RWPE1 (cell line): Measurements from ENCODE around the gene PEAR1.

ENCODE experiments used
- CTCF ChIA-PET: fragments of 350-600 bp; sonication (Branson Sonifier 250); formaldehyde crosslinking; extraction: SDS; loops from one replicate; lab custom pipeline; 2021; lab: Yijun Ruan, JAX
- POLR2A ChIA-PET: fragments of 400-600 bp; formaldehyde crosslinking; extraction: SDS; loops from one replicate; lab custom pipeline; 2020; ENCODE audit warnings: antibody characterized with exemption; ENCODE audit not compliant: low non-redundant PET; lab: Yijun Ruan, JAX
- DNase-seq: peaks from one replicate; pipeline ENCODE4 v3.0.0; 2012; ENCODE audit warnings: low spot score
- H3K27ac ChIP-seq: fragments of 450-650 bp; 2 replicates; pipeline ENCODE4 v1.5.1; 2017
- CTCF ChIP-seq: fragments of 450-650 bp; conservative IDR thresholded peaks from 2 replicates; pipeline ENCODE4 v1.5.1; 2017; ENCODE audit warnings: low read depth, mild to moderate bottlenecking

PEAR1 gene

DNA sequence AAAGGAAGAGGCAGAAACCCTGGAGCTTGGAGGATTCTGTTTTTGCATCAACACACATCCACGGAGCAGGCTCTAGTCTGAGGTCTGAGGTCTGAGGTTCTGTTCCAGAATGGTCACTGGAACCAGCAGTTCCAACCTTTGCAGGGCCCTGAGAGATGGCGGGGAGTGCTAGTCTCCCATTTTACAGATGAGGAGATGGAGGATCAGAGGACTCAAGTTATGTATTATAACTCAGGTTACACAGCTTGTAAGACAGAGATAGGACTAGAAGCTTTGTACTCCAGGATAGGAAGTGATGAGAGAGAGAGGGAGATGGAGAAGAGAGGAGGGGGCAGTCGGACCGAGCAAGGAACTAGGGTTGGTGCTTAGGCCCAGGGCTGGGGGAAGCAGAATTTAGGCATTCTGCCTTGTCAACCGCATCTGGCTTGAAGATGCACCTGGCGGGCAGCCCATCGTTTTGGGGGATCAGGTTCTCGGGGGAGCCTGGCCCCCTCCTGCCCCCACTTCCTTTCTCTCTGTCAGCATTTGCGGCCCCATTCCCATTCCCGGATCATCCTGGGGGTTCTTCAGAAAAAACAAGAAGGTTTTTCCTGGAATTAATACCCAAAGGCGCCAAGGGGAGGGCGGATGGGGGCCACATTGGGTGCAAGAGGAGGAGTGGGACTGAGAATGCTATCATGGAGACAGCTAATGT is 5.6 kb downstream of the PEAR1 start:
- POLR2A ChIA-PET = no interaction called here
- CTCF ChIA-PET = interaction anchor here (0.6 to 1.5 kb wide), 5 partner anchors 9 to 399 kb away, joined by 3 to 7 read pairs (median 4); partner anchors contain the start of gene MEF2D
- H3K27ac ChIP-seq = peak overlapping the region; percentile 99

GRCh38 chr1:156899956-156900718 is 6.6 kb downstream of the PEAR1 start:
- CTCF ChIA-PET = interaction anchor here (0.6 to 0.7 kb wide), 4 partner anchors 10 to 400 kb away, joined by 3 to 7 read pairs (median 4); partner anchors contain the start of gene MEF2D
- no peak for TF ChIP-seq CTCF
- DNase-seq = no peak
- peak overlapping the region; percentile 99 for H3K27ac ChIP-seq
- POLR2A ChIA-PET = no interaction called here

More for the DNA sequence above, 5.6 kb downstream of the PEAR1 start:
- no peak for DNase-seq
- no peak for TF ChIP-seq CTCF

DNA sequence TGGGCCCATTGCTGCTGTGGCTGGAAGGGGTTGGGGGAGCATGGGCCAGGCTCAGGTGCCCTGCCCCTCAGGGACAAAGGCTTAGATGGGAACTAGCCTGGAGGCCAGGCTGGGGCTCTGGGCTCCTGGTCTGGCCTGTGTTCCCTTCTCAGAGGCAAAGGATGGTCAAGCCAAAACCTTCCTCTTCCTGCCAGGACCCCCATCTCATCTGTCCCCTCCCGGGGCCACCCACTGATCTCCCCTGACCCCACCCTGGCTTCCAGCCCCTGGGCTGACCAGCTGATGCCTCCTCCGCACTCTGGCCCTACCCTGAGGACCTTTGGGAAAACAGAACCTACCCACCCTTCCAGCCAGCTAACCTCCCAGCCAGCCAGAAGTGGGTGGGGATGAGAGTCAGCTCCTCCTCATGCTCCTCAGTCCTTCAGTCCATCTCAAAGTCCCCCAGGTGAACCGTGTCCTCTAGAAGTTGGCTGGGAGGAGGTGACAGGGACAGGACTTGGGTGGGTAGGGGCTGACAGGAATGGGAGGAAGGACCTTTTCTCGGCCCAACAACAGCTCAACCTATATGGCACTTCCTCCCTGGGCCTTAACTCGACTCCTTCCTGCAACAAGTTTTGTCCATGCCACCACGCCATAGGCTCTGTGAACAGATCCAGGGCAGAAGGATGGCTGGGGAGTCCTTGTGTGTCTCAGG is 7.5 kb downstream of the PEAR1 start:
- H3K27ac ChIP-seq = peak overlapping the region; percentile 99; the same call in 1 of the 2 replicates
- no peak for TF ChIP-seq CTCF
- ChIA-PET CTCF (interaction anchor here (1.3 kb wide), 1 partner anchor 27 kb away, joined by 7 read pairs; no protein-coding TSS in a partner anchor), POLR2A (no interaction called here)
- no peak for DNase-seq

DNA sequence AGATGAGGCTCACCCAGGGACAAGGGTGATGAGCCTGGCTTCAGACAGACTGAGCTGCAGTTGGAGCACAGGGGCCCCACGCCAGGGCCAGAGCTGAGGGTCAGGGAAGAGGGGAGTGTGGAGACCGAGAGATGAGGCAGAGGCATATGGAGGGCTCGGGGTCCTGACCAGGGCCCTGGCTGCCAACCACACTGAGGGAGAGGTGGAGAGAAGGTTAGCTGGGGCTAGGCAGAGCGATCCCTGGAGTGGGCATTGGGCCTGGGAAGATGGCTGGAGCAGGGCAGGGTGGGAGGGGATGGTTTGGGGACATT is 8.0 kb downstream of the PEAR1 start:
- TF ChIP-seq CTCF = no peak
- DNase-seq = no peak
- peak overlapping the region; percentile 99; the same call in 1 of the 2 replicates for H3K27ac ChIP-seq
- ChIA-PET CTCF (interaction anchor here (1.3 kb wide), 1 partner anchor 26 kb away, joined by 7 read pairs; no protein-coding TSS in a partner anchor), POLR2A (no interaction called here)

DNA sequence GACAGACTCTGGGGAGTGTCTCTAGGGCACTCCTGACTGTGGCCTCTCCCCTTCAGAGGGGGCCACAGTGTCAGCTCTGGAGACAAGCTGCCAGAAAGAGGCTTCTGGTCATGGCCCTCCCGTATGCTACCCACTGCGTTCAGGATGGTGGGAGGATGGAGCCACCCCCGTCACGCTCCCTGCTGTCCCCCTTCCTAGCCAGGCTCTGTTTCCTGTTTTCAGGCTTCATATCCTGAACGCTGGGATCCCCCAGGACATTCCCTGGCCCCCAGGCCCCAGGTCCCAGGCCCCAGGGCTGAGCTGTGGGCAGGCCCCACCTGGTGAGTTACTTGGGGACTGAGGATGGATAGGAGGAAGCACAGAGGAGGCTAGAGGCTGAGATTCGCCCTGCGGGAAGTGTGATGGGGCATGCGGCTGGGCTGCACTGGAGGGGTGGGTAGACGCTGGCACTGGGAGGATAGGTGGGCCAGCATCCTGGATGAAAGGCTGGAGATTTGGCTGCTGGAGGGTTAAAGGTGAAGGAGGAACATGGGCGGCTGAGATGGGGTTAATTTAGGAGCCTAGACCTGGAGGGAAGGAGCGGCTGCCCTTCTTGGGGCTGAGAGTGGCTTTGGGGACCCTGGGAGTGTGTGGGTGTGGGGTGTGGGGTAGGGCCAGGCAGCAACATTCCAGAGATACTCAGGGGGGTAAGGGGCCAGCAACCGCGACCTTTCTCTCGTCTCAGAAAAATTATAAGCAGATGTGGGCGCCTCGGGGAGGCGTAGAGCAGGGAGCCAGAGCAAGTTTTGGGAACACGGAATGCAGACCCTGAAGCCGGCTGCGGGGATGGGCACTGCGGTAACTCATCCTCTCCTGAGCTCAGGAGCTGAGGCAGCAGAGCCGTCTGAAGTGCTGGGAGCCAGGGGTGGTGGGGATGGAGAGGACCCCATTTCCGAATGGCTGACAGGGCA is 8.7 kb downstream of the PEAR1 start:
- DNase-seq = no peak
- POLR2A ChIA-PET = no interaction called here
- H3K27ac ChIP-seq = peak overlapping the region; percentile 99; the same call in 1 of the 2 replicates
- no peak for TF ChIP-seq CTCF
- CTCF ChIA-PET = interaction anchor here (1.3 kb wide), 1 partner anchor 26 kb away, joined by 7 read pairs; no protein-coding TSS in a partner anchor
